ENCODE measurements around the gene TULP3. TPM values are rescaled to one million over a fixed set of nuclear protein-coding genes. Genes with fewer than 3 reads are reported as not detected.

Gene TULP3
- total RNA-seq, 1 experiment from 2014 or later = 54.6 TPM

DNA sequence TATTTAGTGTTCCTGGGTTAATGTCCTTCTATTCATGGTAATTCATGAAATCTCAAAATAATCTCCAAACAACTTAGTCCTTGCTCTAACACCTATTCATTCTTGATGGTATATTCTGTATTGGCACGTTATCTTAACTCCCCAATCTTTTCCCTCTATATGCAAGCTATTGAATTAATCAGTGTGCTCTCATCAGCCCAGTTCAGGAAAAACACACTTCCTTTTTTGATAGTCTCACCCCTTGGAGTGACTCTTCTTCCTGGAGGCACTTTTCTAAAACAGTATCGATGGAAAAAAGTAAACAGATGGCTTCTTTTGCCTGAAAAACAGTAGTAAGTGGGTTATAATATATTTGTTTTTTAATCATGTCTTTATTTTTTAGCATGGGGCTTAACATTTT, 28.6 kb downstream of the TULP3 start:
- H3K4me1 ChIP-seq (replicated peaks; ENCODE audit: insufficient read depth) = no peaks in the 10 kb centered on the region
- CTCF ChIA-PET = no interaction called here

DNA sequence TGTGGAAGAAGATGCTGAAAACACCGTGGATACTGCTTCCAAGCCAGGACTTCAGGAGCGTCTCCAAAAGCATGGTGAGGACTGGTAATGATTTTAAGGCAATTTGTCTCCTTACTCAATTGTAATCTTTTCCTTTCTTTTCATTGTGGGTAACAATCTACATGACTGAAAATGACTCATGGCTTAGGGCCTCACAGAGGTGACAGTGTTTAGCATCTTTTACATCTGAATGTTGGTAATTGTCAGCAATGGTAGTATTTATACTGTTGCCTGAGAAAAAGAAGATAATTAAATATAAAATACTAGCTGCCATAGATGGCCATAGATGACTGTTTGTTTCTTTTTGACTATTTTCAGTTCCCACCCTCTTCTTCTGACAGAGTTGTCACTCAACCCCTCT, 31.6 kb downstream of the TULP3 start:
- no peaks in the 10 kb centered on the region for H3K9me2 ChIP-seq (ENCODE audit: insufficient read depth)
- no peak overlapping the region for H3K4me3 ChIP-seq
- H3K27me3 ChIP-seq (ENCODE audit: insufficient read depth, low read depth) = no peaks in the 10 kb centered on the region
- CTCF ChIA-PET = no interaction called here
- H3K27ac ChIP-seq = no peak overlapping the region
- H4K20me1 ChIP-seq (ENCODE audit: insufficient read depth) = no peaks in the 10 kb centered on the region
- H3K4me2 ChIP-seq = no peak overlapping the region
- H3K4me1 ChIP-seq (replicated peaks; ENCODE audit: insufficient read depth) = no peaks in the 10 kb centered on the region
- intact Hi-C loops (cut with micrococcal nuclease; ENCODE audit: unreplicated experiment) = no loop called here
- no peak overlapping the region for H2AFZ ChIP-seq
- H3K9me3 ChIP-seq (ENCODE audit: insufficient read depth, low read depth) = no peaks in the 10 kb centered on the region
- no peak for DNase-seq
- H3F3A ChIP-seq (ENCODE audit: insufficient read depth, low read depth) = no peaks in the 10 kb centered on the region
- H3K36me3 ChIP-seq (ENCODE audit: low read depth) = peaks cover 26% of the 10 kb centered on the region; the same call in 1 of the 2 replicates
- POLR2A ChIA-PET (ENCODE audit: unreplicated experiment) = interaction anchor here (0.6 kb wide), 1 partner anchor 69 kb away, joined by 4 read pairs; no protein-coding TSS in a partner anchor
- BruUV-seq (replicated peaks) = no TSS peak
- H3K79me2 ChIP-seq (ENCODE audit: low read depth) = no peaks in the 10 kb centered on the region
- TF ChIP-seq CTCF (conservative IDR thresholded peaks at IDR 0.05) = no peak
- TF ChIP-seq EZH2 (IDR thresholded peaks at IDR 0.05; ENCODE audit: low read depth) = no peak

More for the DNA sequence above, 28.6 kb downstream of the TULP3 start:
- Histone ChIP-seq H2AFZ (no peak overlapping the region), H3K4me2 (no peak overlapping the region), H3K4me3 (no peak overlapping the region), H4K20me1 (ENCODE audit: insufficient read depth) (no peaks in the 10 kb centered on the region), H3K9me3 (ENCODE audit: insufficient read depth, low read depth) (no peaks in the 10 kb centered on the region), H3K79me2 (ENCODE audit: low read depth) (no peaks in the 10 kb centered on the region), H3K9me2 (ENCODE audit: insufficient read depth) (no peaks in the 10 kb centered on the region), H3K36me3 (ENCODE audit: low read depth) (peaks cover 26% of the 10 kb centered on the region; the same call in 1 of the 2 replicates), H3F3A (ENCODE audit: insufficient read depth, low read depth) (no peaks in the 10 kb centered on the region), H3K27ac (no peak overlapping the region), H3K27me3 (ENCODE audit: insufficient read depth, low read depth) (no peaks in the 10 kb centered on the region)
- no TSS peak for BruUV-seq (replicated peaks)
- TF ChIP-seq EZH2 (IDR thresholded peaks at IDR 0.05; ENCODE audit: low read depth) (no peak), CTCF (conservative IDR thresholded peaks at IDR 0.05) (no peak)
- no peak for DNase-seq
- POLR2A ChIA-PET (ENCODE audit: unreplicated experiment) = no interaction called here
- intact Hi-C loops (cut with micrococcal nuclease; ENCODE audit: unreplicated experiment) = no loop called here

GRCh38 chr12:2923057-2923456, 32.4 kb downstream of the TULP3 start:
- Histone ChIP-seq H3F3A (ENCODE audit: insufficient read depth, low read depth) (no peaks in the 10 kb centered on the region), H3K4me1 (replicated peaks; ENCODE audit: insufficient read depth) (no peaks in the 10 kb centered on the region), H3K27ac (no peak overlapping the region), H3K36me3 (ENCODE audit: low read depth) (peaks cover 31% of the 10 kb centered on the region; the same call in 1 of the 2 replicates), H2AFZ (no peak overlapping the region), H3K9me2 (ENCODE audit: insufficient read depth) (no peaks in the 10 kb centered on the region), H3K79me2 (ENCODE audit: low read depth) (no peaks in the 10 kb centered on the region), H3K4me3 (no peak overlapping the region), H3K9me3 (ENCODE audit: insufficient read depth, low read depth) (no peaks in the 10 kb centered on the region), H3K27me3 (ENCODE audit: insufficient read depth, low read depth) (no peaks in the 10 kb centered on the region), H4K20me1 (ENCODE audit: insufficient read depth) (no peaks in the 10 kb centered on the region), H3K4me2 (no peak overlapping the region)
- ChIA-PET CTCF (no interaction called here), POLR2A (ENCODE audit: unreplicated experiment) (no interaction called here)
- BruUV-seq (replicated peaks) = no TSS peak
- intact Hi-C loops (cut with micrococcal nuclease; ENCODE audit: unreplicated experiment) = no loop called here
- DNase-seq = no peak
- TF ChIP-seq EZH2 (IDR thresholded peaks at IDR 0.05; ENCODE audit: low read depth) (no peak), CTCF (conservative IDR thresholded peaks at IDR 0.05) (no peak)

Data from PC-9 (cell line).